ENCODE data around the gene TSPAN17.
A peak's percentile ranks its signal among the peaks of the same experiment; 100 is the strongest.

The TSPAN17 gene

DNA sequence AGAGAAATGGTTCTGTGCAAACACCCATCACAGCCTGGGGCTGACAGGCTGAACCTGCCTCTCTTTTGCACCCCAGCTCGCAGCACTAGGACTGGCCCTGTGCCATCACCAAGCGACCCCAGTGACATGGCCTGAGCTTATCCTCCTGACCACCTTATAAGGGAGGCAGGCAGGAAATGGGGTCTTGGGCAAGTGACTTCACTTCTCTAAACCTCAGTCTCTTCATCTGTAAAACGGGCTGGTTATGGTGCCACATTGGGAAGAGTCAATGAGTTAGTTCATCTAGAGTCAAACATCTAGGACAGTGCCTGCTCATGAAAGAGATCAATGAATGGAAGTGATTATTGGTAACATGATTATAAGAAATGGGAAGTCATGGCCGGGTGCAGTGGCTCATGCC, 23.1 kb upstream of the TSPAN17 start:
- DNase-seq = no peak

DNA sequence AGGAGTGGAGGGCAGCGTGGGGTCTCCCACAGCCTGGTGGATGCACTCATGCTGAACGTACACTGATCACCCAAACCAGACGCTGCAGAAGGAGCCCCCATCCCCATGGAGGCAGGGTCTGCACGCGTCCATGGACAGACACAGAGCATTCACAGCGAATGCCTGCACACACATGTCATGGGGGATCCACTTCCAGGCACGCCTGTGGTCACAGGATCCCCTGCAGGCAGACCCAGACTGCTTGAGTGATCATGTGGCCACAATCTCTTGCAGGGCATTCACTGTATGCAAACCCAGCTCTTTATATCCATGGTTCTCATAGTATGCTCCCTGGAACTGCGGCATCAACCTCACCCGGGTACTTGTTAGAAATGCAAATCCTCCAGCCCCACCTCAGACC, 22.3 kb upstream of the TSPAN17 start:
- no peak for DNase-seq

DNA sequence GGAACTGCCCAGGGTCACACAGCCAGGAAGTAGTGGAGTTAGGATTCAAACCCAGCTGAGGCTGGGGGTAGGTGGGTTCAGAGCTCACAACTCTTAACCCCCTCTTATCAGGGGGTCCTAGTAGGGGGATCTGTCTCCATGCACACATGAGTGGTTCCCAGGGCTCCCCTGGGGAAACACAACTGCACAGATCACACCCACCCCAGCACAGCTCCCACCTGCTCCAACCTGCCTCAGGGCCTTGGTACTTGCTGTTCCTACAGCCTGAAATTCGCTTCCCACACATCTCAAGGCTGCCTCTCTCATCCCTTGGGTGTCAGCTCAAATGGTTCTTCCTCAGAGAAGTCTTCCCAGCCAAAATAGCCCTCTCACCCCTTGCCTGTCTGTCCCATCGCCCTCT, 21.8 kb upstream of the TSPAN17 start:
- DNase-seq = no peak

DNA sequence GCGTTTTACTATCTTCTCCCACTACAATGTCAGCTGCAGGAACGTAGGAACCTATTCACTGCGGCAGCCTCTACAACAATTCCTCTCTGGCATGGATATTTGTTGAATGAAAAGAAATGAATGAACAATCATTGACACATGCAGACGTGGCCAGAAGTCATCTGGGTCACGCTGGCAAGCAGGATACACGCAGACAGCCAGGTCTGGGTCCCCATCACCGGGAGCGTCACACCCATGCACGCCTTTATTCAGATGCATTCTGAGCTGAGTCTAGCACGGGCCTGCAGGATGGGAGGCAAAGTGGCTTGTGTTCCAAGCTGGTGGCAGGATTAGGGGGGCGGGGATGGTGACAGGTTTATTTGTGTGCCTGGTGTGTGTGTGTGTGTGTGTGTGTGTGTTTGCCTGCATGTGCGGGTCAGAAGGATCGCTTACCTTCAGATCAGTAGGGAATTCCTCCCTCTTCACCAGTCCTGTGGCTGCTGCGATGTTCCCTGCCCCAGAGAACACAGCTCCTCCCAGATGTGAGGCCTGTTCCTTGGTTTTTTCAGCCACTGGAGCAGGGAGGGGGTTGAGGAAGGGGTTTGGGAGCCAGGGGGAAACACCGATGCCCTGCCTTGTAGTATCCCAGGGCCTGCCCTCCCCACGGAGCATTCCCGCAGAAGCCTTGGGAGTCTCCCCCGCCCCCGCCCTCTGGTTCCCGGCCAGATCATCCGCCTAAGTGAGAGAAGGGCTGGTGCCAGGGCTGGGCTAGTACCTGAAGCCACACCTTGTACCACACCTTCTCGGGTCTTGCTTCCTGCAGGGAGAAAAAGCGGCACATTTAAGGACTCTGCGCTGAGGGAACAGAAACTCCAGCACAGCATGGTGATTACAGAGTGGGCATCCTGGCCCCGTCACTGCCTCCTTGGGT, 21.1 kb upstream of the TSPAN17 start:
- DNase-seq = no peak

DNA sequence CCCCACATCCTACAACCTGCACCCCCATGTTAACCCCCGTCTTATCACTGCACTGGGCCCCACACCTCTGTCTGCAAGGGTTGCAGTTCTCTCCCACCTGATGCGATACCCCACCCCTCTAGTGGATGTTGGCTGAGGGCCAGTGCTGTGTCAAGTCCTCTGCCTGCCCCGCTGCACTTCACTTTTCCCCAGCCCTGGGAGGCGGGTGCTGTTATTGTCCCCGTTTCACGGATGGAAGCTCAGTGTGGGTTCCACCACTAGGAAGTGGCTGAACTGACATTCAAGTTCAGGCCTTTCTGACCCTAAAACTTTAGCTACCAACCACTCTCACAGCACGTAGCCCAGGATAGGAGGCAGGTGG, 20.4 kb upstream of the TSPAN17 start:
- no peak for DNase-seq

DNA sequence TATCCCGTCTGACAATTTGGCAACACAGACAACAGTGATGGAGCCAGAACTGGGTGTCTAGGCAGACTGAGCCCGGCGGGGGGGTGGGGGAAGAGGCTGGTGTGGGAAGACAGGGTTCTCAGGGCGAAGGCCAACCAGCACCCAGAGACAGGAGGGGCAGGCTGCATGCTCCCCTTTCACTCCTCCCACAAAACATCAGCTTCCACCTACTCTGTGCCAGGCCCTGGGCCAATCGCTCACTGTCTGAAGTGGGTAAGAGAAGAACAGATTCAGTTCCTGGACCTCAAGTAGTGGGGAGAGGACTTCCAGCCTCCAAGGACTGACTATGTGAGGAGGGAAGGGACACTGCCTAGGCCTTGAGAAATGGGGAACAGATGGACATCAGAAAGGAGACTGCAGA, 19.7 kb upstream of the TSPAN17 start:
- DNase-seq = no peak

DNA sequence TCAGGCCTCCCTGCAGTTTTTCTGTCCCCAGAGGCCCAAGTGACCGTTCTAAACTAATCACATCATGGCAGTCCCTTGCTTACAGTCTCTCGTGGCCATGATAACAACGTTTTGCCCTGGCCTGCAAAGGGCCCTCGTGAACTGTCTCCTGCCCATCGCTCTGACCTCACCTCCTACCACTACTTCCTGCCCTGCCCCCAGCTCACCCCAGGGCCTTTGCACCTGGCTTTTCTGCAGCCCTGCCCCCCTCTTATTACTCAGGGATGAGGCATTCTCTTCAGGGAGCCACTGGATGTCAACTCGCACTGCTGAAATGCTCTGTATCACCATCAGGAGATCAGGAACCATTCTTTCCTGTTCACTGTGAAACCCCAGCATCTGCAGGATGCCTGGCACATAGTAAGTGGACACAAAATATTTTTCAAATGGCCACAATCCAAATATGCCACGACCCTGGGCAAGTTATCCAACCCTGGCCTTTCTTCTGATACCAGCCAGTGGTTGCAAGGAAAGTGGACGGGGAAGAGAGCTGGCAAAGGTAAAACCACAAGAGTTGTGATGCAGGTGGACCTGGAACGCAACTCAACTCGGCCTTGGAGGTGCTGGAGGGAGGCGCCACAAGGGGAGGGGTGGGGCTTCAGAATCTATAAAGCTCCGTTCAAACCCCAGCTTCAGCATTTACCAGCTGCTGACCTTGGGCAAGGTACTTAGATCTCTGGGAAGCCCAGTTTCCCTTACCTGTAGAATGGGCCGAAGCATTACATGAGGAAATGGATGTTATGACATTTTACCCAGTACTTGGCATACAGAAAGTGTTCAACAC, 18.7 kb upstream of the TSPAN17 start:
- DNase-seq = peak in 1 of 2 experiments; percentile 15

DNA sequence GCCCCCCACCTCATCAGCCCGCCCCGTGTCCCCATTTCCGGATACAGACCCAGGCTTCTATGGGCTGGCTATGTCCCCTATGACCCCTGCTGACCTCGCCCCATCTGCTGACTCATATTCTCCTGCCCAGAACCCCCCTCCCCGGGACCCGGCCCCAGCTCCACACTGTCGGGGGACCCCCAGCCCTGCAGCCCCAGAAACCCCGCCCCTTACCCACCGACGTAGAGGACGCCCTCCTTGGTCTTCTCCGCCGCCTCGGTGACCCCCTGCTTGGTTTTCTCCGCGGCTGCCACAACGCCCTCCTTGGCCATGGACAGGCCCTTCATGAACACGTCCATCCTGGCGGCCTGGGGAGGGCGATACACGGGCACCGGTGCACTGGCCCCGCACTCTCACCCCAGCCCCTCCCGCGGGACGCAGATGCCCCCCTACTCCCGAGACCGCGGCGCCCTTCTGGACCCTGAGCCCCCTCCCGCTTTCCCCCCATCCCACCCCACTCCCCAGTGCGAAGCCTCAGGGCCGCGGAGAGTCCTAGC, 17.9 kb upstream of the TSPAN17 start:
- DNase-seq = no peak

DNA sequence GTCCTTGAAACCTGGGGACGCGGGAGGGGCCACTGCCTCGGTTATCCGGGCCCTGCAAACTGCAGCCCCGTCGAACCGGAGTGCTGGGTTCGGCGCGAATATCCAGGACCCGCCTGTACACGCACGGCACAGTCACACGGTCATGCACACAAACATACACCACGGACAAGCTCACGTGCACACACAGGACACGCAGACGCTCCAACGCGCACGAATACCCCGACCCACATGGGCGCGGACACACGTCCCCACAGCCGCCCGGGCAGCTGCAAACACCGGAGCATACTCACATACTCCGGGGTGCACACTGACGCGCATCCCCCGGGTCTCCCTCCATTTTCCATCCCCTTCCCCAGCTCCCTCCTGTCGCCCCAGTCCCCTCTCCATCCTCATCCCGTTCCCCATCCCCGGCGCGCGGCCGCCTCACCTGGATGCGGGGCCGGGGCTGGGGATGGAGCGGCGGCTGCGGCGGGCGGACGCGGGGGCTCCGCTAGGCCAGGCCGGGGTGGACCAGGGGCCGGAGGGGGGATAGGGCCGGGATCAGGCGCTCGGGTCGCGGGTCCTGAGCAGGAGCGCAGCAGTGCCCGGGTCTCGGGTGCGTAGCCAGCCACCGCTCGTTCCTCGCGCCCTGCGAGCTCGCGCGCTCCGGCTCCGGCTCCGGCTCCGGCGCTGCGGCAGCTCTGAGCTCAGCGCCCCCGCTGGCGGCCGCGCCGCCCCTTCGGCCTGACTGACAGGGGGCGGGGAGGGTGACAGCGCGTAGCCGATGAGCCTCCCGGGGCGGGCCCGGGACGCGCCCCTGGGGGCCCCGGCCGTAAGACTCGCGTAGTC, 17.2 kb upstream of the TSPAN17 start, which contains the start of the genes EIF4E1B and SNCB:
Gene EIF4E1B, plus strand, starts transcription at position 823 of the 828 bp plus-strand sequence. CDS start 12,113 bp downstream, outside the sequence.
Gene SNCB, minus strand, starts transcription at position 682 of the 828 bp plus-strand sequence. CDS start 880 bp downstream, outside the sequence.
- peak in 1 of 2 experiments; percentile 15 for DNase-seq

DNA sequence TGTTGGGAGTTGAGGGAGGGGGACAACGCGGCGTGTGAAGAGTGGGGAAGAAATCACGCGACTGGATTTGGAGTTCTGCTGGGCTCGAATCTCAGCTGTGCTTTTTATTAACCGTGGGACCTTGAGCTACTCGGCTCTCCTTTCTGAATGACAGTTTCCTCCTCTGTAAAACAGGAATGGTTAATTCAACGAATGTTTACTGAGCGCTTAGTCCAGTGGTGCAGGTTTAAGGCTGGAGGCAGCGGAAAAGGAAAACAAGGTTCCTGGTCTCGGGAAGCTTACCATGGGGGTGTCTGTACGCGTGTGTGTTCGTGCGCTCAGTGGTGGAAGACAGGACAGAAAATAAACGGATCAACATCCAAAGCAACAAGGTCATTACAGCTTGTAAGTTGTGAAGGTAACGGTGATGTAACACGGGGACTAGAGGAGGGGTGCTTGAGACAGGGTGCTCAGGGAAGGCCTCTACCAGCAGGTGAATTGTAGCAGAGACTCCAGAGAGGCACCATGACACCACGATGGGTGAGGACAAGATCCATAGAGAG, 16.5 kb upstream of the TSPAN17 start:
- DNase-seq = no peak

DNA sequence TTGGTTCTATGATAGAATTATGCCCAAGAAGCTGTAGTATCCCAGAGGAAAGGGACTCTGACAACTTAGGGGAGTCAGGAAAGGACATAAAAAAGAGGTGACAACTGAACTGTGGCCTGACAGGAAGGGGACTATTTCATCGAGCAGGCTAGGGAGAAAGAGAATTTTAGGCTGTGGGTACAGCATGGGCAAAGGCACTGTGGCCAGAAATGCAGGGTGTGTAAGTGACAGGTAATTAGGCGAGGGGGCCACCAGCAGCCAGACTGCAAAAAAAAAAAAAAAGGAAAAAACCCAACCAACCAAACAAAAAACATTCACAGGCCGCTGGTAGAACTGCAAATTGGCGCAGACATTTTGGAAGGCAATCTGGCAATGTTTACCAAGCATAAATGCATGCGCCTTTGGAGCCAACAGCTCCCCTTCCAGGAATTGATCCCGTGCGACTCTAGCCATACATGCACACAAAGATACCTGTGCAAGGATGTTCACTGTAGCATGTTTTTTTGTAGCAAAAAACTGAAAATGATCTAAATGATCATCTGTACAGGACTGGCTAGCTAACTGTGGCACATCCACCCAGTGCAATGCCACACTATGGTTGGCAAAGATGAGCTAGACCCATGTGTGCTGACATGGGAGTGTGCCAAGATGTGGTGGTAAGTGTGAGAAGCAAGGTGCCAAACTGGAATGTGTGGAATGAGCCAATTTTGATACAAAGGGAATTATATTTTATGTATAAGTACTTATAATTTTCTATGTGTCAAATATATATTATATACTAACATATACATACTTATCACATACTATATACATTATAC, 15.7 kb upstream of the TSPAN17 start:
- DNase-seq = no peak

DNA sequence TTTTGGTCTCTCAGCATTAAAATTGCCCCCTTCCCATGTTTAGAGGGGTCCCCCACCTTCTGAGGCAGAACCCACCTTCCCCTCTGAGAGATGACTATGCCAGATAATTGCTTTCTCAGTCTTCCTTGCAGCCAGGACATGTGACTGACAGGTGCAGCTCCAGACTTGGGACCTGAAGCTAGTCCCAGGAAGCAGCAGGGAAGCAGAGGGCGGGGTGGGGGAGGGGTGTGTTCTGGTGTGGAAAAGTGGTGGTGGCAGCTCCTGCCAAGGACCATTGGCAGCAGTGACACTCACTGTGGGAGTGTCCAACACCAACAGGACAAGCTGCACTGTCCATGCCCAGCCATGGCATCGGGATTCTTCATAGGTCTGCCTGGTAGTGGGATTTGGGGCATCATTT, 14.5 kb upstream of the TSPAN17 start:
- no peak for DNase-seq

DNA sequence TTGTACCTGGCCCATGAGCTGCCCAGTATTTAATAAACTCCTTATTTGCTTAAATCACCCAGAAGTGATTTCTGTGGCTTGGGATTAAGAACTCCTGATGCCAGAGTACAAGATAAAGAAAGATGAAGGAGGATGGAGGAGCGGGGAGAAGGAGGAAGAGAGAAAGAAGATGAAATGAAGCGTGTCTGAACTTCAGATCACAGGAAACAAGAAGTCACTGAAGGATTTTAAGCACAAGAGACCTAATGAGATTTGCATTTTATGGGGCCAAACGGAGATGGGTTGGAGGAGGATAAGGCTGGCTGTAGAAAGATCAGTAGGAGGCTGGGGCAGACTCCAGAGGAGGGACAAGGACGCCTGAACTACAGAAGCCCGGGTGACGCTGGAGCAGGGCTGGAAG, 13.7 kb upstream of the TSPAN17 start:
- DNase-seq = no peak

DNA sequence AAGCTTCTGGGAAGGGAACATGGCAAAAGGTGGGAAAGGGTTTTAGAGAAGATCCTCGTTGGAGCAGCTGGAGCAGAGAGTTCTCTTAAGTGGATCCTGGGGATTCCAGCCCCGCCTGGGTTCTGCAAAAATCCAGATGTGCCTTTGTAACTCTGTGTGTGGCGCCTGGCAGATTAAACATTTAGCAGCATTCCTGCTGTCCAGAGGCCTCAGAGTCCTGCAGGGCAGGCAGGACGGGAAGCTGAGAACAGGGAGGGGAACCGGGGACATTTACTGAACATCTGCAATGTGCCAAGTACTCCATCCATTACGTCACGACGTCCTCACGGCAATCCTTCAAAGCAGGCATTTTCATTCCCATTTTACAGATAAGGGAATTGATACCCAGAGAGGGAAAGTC, 10.9 kb upstream of the TSPAN17 start:
- DNase-seq = no peak

DNA sequence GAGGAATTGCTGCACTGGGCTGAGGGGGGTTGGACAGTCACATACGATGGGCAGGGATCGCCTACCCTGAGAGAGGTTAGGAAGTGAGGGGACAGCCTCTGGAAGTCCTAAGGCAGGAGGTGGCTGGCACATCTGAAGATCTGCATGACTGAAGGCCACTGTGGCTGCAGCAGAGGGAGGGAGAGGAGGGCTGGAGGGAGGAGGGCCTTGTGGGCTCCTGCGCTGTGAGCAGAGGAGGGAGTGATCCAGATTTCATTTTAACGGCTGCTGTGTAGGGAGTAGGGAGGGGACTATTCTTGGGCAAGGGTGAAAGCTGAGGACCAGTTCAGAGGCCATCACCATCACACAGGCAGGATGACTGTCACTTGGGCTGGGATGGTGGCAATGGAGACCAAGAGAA, 9.7 kb upstream of the TSPAN17 start:
- no peak for DNase-seq

DNA sequence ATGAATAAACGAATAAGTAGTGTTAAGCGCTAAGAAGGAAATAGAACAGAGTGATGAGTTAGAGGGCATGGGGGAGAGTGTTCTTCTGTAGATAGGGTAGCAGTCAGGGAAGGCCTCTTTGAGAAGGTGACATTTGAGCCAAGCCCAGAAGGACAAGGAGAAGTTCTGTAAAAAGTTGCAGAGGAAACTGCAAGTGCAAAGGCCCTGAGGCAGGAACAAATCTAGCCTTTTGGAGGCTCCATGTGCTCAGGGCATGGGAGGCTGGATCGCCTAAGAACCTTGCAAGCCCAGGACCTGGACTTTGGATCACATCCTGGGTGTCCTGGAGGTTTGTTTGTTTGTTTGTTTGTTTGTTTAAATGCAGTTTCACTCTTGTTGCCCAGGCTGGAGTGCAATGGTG, 8.8 kb upstream of the TSPAN17 start:
- DNase-seq = no peak

DNA sequence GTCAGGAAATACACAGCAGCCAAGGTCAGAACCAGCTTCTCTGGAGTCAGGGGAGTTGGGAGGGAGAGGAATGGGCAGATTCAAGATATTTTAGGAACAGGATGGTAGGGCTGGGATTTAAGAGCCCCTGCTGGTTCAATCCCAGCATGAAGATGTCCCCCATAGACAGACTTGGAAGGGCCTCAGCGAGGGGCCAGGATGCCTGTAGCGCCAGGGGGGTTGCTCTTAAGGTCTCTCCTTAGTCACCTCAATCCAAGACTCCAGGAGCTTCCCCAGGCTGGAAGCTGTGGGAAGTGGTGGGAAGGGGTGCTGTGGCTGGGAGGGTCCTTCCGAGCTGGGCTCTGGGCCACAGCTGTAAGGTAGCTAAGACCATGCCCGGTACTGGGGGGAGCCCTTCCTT, 8.1 kb upstream of the TSPAN17 start:
- no peak for DNase-seq

DNA sequence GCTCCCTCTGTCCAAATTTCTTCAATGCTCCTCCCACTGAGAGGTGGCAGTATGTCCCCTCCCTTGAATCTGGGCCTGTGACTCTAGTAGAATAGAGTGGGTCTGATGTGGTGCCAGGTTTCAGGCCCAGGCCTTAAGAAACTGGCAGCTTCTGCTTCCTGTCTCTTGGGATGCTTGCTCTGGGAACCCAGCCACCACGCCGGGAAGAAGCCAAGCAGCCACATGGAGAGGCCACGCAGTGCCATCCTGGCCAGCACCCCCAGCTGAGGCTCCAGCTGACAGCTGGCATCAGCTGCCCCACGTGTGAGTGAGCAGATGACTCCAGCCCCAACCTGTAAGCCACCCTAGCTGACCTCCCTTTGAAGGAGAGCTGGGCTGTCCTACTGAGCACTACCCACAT, 7.3 kb upstream of the TSPAN17 start:
- DNase-seq = no peak

DNA sequence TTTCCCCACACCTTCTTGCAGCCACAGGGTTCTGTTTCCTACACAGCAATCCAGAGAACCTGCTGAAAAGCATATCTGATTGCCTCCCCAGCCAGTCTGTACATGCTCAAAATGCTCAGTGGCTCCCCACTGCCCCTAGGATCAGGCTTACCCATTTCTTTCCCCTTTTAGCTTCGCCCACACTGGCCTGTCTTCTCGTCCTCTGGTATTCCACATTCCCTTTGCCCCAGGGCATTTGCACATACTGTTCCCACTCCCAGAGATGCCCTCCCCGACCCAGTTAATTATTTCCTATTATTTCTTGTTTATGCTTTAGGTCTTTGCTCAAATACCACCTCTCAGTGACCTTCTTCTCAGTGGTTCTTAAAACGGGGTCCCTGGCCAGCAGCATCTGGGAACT, 6.7 kb upstream of the TSPAN17 start:
- DNase-seq = no peak

DNA sequence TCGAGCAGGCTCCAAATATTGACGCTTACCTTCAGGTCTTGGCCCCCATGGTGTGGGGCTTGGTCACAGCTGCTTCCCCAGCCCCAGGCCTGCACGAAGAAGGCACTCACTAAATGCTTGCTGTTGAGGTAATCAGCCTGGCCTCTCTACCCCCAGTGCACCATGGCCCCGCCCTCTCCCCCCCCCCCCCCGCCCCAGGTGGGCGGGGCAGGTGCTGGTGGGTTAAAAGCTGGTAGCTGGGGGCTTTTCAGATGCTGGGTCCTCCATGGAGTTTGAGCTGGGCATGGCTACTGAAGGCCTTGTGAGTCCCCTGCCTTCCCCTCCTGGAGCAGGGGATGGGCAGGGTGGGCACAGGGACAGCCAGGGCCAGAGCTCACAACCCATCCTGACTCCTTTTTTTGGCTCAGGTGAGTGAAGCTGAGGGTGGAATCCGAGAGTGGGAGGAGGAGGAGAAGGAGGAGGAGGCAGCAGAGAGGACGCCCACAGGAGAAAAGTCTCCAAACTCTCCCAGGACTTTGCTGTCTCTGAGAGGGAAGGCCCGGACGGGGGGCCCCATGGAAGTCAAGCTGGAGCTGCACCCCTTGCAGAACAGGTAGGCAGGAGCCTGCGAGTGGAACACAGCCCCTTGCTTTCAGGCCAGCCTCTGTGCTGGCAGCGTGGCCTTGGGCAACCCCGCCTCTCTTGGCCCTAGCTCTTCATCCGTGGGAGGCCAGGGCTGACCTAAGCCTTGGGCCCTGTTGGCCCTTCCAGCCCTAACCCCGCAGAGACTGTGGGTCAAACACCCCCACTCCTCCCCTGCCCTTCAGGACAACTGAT, 4.4 kb upstream of the TSPAN17 start:
- no peak for DNase-seq
